Thyroid gland (tissue), 4 donors: ENCODE results near the gene SPTBN4. TPM values are rescaled to one million over a fixed set of nuclear protein-coding genes. Genes with fewer than 3 reads are reported as not detected.

Experiments
- DNase-seq, 2 donors: peaks; one replicate each; pipeline ENCODE4 v3.0.0-alpha.2; 2019
- H3K27ac ChIP-seq, 3 donors: fragments of 200-600 bp; sonication (generic); 1 replicate in 2 of 3; 2 replicates in 1 of 3; pipeline ENCODE4 v1.5.1; 2016 to 2019; ENCODE audit warnings: mild to moderate bottlenecking in 1 of 3, moderate library complexity in 1 of 3
- H3K27me3 ChIP-seq: fragments of 200-600 bp; sonication (generic); one replicate; pipeline ENCODE4 v1.5.1; 2019
- H3K36me3 ChIP-seq, 2 donors: fragments of 200-600 bp; sonication (generic); one replicate each; pipeline ENCODE4 v1.5.1; 2016 to 2019
- H3K4me1 ChIP-seq, 2 donors: fragments of 200-600 bp; sonication (generic); one replicate each; pipeline ENCODE4 v1.5.1; 2017 to 2019
- H3K4me3 ChIP-seq, 3 donors: fragments of 200-600 bp; sonication (generic); replicated peaks in 1 of 3; 1 replicate in 2 of 3; 2 replicates in 1 of 3; pipeline ENCODE4 v1.5.1; 2016; ENCODE audit warnings: mild to moderate bottlenecking in 1 of 3
- H3K9me3 ChIP-seq: fragments of 200-600 bp; sonication (generic); one replicate; pipeline ENCODE4 v1.5.1; 2017
- CTCF ChIP-seq, 6 experiments: fragments of 200-600 bp in 3 of 6; fragments of 450-650 bp in 3 of 6; sonication (generic) in 3 of 6; IDR thresholded peaks; one replicate each; pipeline ENCODE4 v1.5.1; 2016 to 2019; ENCODE audit warnings: antibody characterized with exemption in 6 of 6, mild to moderate bottlenecking in 2 of 6, inconsistent platforms in 1 of 6, moderate library complexity in 1 of 6
- POLR2A ChIP-seq, 2 donors: fragments of 450-650 bp; IDR thresholded peaks; one replicate each; pipeline ENCODE4 v1.6.1; 2017; ENCODE audit warnings: antibody characterized with exemption in 2 of 2, mild to moderate bottlenecking in 2 of 2, moderate library complexity in 1 of 2
- WGBS, 2 donors: methylation state at CpG; one replicate each; pipeline ENCODE4 v1.1.5; 2017; 5-methylcytosine and 5-hydroxymethylcytosine counted together
- intact Hi-C: fragments of 100-400 bp; cut with DNase I; formaldehyde crosslinking; loops from one replicate; pipeline ENCODE4 v1.15.1; 2023
- total RNA-seq, 4 donors: library from RNA; depleted of rRNA; stranded (reverse); fragments of >200 nt; gene quantifications; one replicate each; pipeline ENCODE4 v1.2.3, GENCODE V29; 2016

Gene SPTBN4
- total RNA-seq, 4 donors from 2014 or later, result 0.67 to 2.7 (median 1.0) TPM

GRCh38 chr19:40507892-40508291 lies 41.1 kb downstream of the SPTBN4 start:
- Histone ChIP-seq H3K9me3 (no peaks in the 10 kb centered on the region), H3K4me1 (peaks cover 5 to 6% of the 10 kb centered on the region in 2 donors), H3K4me3 (no peak overlapping the region), H3K27ac (no peak overlapping the region), H3K36me3 (no peaks in the 10 kb centered on the region), H3K27me3 (no peaks in the 10 kb centered on the region)
- intact Hi-C loops, result no loop called here
- no peak for DNase-seq
- TF ChIP-seq CTCF (IDR thresholded peaks at IDR 0.05), result no peak
- TF ChIP-seq POLR2A (IDR thresholded peaks at IDR 0.05), result no peak
- WGBS, 2 donors, result 31 to 92% methylated on average over 2 of the region's 2 CpGs

GRCh38 chr19:40508739-40509260 lies 42.0 kb downstream of the SPTBN4 start:
- no peak for DNase-seq
- H3K4me1 ChIP-seq, result peaks cover 5 to 10% of the 10 kb centered on the region in 2 donors
- no peak overlapping the region for H3K27ac ChIP-seq
- TF ChIP-seq POLR2A (IDR thresholded peaks at IDR 0.05), result no peak
- no peak for TF ChIP-seq CTCF (IDR thresholded peaks at IDR 0.05)
- intact Hi-C loops, result no loop called here
- WGBS, 2 donors, result 89 to 93% methylated on average over 8 of the region's 8 CpGs
- no peak overlapping the region for H3K4me3 ChIP-seq
- H3K36me3 ChIP-seq, result no peaks in the 10 kb centered on the region
- no peaks in the 10 kb centered on the region for H3K9me3 ChIP-seq
- H3K27me3 ChIP-seq, result no peaks in the 10 kb centered on the region

- peaks cover 5 to 10% of the 10 kb centered on the region in 2 donors for H3K4me1 ChIP-seq
- H3K4me3 ChIP-seq, result no peak overlapping the region
- WGBS, 2 donors, result 91 to 97% methylated on average over 6 to 7 of the region's 7 CpGs
- H3K27me3 ChIP-seq, result no peaks in the 10 kb centered on the region
- TF ChIP-seq CTCF (IDR thresholded peaks at IDR 0.05) (no peak), POLR2A (IDR thresholded peaks at IDR 0.05) (no peak)
- H3K9me3 ChIP-seq, result no peaks in the 10 kb centered on the region
- intact Hi-C loops, result no loop called here
- H3K27ac ChIP-seq, result no peak overlapping the region
- DNase-seq, result no peak
- no peaks in the 10 kb centered on the region for H3K36me3 ChIP-seq
Measured at GRCh38 chr19:40510526-40511115, 43.8 kb downstream of the SPTBN4 start.

GRCh38 chr19:40511487-40511886 lies 44.7 kb downstream of the SPTBN4 start:
- TF ChIP-seq CTCF (IDR thresholded peaks at IDR 0.05) (no peak), POLR2A (IDR thresholded peaks at IDR 0.05) (no peak)
- H3K27me3 ChIP-seq, result no peaks in the 10 kb centered on the region
- intact Hi-C loops, result no loop called here
- H3K4me1 ChIP-seq, result peaks cover 5 to 10% of the 10 kb centered on the region in 2 donors
- no peak for DNase-seq
- H3K4me3 ChIP-seq, result no peak overlapping the region
- 81 to 93% methylated on average over 6 of the region's 6 CpGs for WGBS, 2 donors
- no peaks in the 10 kb centered on the region for H3K36me3 ChIP-seq
- no peak overlapping the region for H3K27ac ChIP-seq
- H3K9me3 ChIP-seq, result no peaks in the 10 kb centered on the region

GRCh38 chr19:40512110-40512472 lies 45.3 kb downstream of the SPTBN4 start:
- DNase-seq, result no peak
- H3K9me3 ChIP-seq, result no peaks in the 10 kb centered on the region
- no peak overlapping the region for H3K27ac ChIP-seq
- intact Hi-C loops, result no loop called here
- H3K36me3 ChIP-seq, result no peaks in the 10 kb centered on the region
- TF ChIP-seq CTCF (IDR thresholded peaks at IDR 0.05), result no peak
- no peak for TF ChIP-seq POLR2A (IDR thresholded peaks at IDR 0.05)
- H3K27me3 ChIP-seq, result no peaks in the 10 kb centered on the region
- peaks cover 5 to 10% of the 10 kb centered on the region in 2 donors for H3K4me1 ChIP-seq
- 11 to 30% methylated on average over 1 of the region's 1 CpG for WGBS, 2 donors
- no peak overlapping the region for H3K4me3 ChIP-seq
